ENCODE results near the gene IGSF9. TPM values are rescaled to one million over a fixed set of nuclear protein-coding genes. Genes with fewer than 3 reads are reported as not detected.

IGSF9 gene
- total and polyA plus RNA-seq, 2 experiments from 2014 or later, result 10.3 to 27.6 TPM

DNA sequence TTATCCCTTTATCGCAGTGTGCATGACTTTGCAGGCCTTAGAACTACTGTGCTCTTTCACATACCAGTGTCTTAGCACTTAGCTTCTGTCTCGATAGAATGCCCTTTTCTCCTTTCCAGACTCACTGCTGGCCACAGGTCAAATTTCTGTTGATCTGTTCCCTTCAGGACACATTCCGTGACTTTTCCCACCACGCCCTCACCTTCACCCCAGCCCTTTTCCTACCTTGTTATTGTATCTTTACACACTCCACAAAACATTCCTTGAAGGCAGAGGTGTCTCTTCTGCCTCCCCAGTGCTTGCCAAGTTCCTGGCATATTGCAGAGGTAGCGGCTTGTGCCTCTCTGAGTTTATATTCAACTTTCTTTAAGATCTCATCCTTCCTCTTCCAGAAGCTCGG is 3.7 kb upstream of the IGSF9 start:
- Histone ChIP-seq H4K20me1 (replicated peaks; ENCODE audit: insufficient read depth) (no peaks in the 10 kb centered on the region), H3K9me2 (ENCODE audit: insufficient read depth) (peaks cover 11% of the 10 kb centered on the region), H3K36me3 (ENCODE audit: insufficient read depth) (no peaks in the 10 kb centered on the region), H3K27ac (ENCODE audit: low read depth) (no peak overlapping the region), H3K79me2 (replicated peaks; ENCODE audit: insufficient read depth) (peaks cover 9% of the 10 kb centered on the region; the same call in 1 of the 2 replicates), H3K4me1 (ENCODE audit: insufficient read depth) (peaks cover 15% of the 10 kb centered on the region), H3F3A (replicated peaks; ENCODE audit: low read depth) (no peaks in the 10 kb centered on the region), H3K4me2 (no peak overlapping the region), H3K4me3 (no peak overlapping the region), H3K27me3 (ENCODE audit: insufficient read depth) (no peaks in the 10 kb centered on the region), H2AFZ (no peak overlapping the region)
- no peak overlapping the region for H3K4me3 Mint-ChIP-seq
- no peaks in the 10 kb centered on the region for H3K9me3 Mint-ChIP-seq
- no peak for DNase-seq (ENCODE audit: low spot score)
- TF ChIP-seq, protein P1, sequence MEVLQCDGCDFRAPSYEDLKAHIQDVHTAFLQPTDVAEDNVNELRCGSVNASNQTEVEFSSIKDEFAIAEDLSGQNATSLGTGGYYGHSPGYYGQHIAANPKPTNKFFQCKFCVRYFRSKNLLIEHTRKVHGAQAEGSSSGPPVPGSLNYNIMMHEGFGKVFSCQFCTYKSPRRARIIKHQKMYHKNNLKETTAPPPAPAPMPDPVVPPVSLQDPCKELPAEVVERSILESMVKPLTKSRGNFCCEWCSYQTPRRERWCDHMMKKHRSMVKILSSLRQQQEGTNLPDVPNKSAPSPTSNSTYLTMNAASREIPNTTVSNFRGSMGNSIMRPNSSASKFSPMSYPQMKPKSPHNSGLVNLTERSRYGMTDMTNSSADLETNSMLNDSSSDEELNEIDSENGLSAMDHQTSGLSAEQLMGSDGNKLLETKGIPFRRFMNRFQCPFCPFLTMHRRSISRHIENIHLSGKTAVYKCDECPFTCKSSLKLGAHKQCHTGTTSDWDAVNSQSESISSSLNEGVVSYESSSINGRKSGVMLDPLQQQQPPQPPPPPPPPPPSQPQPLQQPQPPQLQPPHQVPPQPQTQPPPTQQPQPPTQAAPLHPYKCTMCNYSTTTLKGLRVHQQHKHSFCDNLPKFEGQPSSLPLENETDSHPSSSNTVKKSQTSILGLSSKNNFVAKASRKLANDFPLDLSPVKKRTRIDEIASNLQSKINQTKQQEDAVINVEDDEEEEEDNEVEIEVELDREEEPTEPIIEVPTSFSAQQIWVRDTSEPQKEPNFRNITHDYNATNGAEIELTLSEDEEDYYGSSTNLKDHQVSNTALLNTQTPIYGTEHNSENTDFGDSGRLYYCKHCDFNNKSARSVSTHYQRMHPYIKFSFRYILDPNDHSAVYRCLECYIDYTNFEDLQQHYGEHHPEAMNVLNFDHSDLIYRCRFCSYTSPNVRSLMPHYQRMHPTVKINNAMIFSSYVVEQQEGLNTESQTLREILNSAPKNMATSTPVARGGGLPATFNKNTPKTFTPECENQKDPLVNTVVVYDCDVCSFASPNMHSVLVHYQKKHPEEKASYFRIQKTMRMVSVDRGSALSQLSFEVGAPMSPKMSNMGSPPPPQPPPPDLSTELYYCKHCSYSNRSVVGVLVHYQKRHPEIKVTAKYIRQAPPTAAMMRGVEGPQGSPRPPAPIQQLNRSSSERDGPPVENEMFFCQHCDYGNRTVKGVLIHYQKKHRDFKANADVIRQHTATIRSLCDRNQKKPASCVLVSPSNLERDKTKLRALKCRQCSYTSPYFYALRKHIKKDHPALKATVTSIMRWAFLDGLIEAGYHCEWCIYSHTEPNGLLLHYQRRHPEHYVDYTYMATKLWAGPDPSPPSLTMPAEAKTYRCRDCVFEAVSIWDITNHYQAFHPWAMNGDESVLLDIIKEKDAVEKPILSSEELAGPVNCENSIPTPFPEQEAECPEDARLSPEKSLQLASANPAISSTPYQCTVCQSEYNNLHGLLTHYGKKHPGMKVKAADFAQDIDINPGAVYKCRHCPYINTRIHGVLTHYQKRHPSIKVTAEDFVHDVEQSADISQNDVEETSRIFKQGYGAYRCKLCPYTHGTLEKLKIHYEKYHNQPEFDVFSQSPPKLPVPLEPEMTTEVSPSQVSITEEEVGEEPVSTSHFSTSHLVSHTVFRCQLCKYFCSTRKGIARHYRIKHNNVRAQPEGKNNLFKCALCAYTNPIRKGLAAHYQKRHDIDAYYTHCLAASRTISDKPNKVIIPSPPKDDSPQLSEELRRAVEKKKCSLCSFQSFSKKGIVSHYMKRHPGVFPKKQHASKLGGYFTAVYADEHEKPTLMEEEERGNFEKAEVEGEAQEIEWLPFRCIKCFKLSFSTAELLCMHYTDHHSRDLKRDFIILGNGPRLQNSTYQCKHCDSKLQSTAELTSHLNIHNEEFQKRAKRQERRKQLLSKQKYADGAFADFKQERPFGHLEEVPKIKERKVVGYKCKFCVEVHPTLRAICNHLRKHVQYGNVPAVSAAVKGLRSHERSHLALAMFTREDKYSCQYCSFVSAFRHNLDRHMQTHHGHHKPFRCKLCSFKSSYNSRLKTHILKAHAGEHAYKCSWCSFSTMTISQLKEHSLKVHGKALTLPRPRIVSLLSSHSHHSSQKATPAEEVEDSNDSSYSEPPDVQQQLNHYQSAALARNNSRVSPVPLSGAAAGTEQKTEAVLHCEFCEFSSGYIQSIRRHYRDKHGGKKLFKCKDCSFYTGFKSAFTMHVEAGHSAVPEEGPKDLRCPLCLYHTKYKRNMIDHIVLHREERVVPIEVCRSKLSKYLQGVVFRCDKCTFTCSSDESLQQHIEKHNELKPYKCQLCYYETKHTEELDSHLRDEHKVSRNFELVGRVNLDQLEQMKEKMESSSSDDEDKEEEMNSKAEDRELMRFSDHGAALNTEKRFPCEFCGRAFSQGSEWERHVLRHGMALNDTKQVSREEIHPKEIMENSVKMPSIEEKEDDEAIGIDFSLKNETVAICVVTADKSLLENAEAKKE (CRISPR knock-in tag; IDR thresholded peaks at IDR 0.05), result no peak
- no peak for TF ChIP-seq ZNF331 (CRISPR knock-in tag; IDR thresholded peaks at IDR 0.05; ENCODE audit: low read depth)
- no peak for TF ChIP-seq JUNB (IDR thresholded peaks at IDR 0.05; ENCODE audit: unreplicated experiment)
- no peak for TF ChIP-seq STAT1 (IDR thresholded peaks at IDR 0.05; ENCODE audit: unreplicated experiment)
- no peak for TF ChIP-seq CREB1 (CRISPR knock-in tag; IDR thresholded peaks at IDR 0.05; ENCODE audit: low read depth)
- TF ChIP-seq, protein P2, sequence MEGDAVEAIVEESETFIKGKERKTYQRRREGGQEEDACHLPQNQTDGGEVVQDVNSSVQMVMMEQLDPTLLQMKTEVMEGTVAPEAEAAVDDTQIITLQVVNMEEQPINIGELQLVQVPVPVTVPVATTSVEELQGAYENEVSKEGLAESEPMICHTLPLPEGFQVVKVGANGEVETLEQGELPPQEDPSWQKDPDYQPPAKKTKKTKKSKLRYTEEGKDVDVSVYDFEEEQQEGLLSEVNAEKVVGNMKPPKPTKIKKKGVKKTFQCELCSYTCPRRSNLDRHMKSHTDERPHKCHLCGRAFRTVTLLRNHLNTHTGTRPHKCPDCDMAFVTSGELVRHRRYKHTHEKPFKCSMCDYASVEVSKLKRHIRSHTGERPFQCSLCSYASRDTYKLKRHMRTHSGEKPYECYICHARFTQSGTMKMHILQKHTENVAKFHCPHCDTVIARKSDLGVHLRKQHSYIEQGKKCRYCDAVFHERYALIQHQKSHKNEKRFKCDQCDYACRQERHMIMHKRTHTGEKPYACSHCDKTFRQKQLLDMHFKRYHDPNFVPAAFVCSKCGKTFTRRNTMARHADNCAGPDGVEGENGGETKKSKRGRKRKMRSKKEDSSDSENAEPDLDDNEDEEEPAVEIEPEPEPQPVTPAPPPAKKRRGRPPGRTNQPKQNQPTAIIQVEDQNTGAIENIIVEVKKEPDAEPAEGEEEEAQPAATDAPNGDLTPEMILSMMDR (conservative IDR thresholded peaks at IDR 0.05; ENCODE audit: low read depth in 2 of 2), result no peak
- TF ChIP-seq, protein P3, sequence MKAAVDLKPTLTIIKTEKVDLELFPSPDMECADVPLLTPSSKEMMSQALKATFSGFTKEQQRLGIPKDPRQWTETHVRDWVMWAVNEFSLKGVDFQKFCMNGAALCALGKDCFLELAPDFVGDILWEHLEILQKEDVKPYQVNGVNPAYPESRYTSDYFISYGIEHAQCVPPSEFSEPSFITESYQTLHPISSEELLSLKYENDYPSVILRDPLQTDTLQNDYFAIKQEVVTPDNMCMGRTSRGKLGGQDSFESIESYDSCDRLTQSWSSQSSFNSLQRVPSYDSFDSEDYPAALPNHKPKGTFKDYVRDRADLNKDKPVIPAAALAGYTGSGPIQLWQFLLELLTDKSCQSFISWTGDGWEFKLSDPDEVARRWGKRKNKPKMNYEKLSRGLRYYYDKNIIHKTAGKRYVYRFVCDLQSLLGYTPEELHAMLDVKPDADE (IDR thresholded peaks at IDR 0.05), result no peak
- no peak for TF ChIP-seq POLR2AphosphoS5 (IDR thresholded peaks at IDR 0.05; ENCODE audit: low read depth)
- TF ChIP-seq NANOG (IDR thresholded peaks at IDR 0.05; ENCODE audit: borderline replicate concordance), result no peak
- TF ChIP-seq ZNF114 (CRISPR knock-in tag; IDR thresholded peaks at IDR 0.05), result no peak
- no peak for TF ChIP-seq EZH2 (IDR thresholded peaks at IDR 0.05; ENCODE audit: low read depth, unreplicated experiment)
- H3K27me3 Mint-ChIP-seq (ENCODE audit: insufficient read depth, low read depth, poor library complexity), result peaks cover 8% of the 10 kb centered on the region
- no peak for ATAC-seq
- no peaks in the 10 kb centered on the region for H3K36me3 Mint-ChIP-seq (ENCODE audit: low read depth)
- peaks cover 18% of the 10 kb centered on the region for H3K4me1 Mint-ChIP-seq
- no peak overlapping the region for H3K27ac Mint-ChIP-seq
